Astrocyte of the cerebellum (primary cell): ENCODE measurements around the gene ZC3H7B.
"Not testable (repeated sequence)": the region's sequence is repeated elsewhere in the genome, so short reads cannot be mapped to it uniquely, and the experiment has no call there.

Source experiments
- DNase-seq: peaks from one replicate; pipeline ENCODE4 v3.0.0-alpha.2; 2011; ENCODE audit warnings: low read depth
- H3K4me3 ChIP-seq: 2 replicates; pipeline ENCODE4 v1.5.1; 2011; ENCODE audit warnings: mild to moderate bottlenecking, low read depth, low read length, moderate library complexity
- in situ Hi-C: cut with HindIII; loops from 2 replicates; pipeline ENCODE4 v1.10.0; 2017; ENCODE audit warnings: low sequenced_read_pairs
- TF ChIP-seq, protein P1 (sequence below): IDR thresholded peaks from 2 replicates; pipeline ENCODE4 v1.5.1; 2012; ENCODE audit warnings: low read length, low read depth, moderate library complexity, mild to moderate bottlenecking; ENCODE audit errors: missing control alignments

ZC3H7B gene

GRCh38 chr22:41301085-41302020 is at the start of gene ZC3H7B:
TSS of gene ZC3H7B (plus strand) at chr22:41301525. CDS start at chr22:41320661, 19,136 bp downstream.
- in situ Hi-C loops, result no loop called here
- TF ChIP-seq, protein P1, sequence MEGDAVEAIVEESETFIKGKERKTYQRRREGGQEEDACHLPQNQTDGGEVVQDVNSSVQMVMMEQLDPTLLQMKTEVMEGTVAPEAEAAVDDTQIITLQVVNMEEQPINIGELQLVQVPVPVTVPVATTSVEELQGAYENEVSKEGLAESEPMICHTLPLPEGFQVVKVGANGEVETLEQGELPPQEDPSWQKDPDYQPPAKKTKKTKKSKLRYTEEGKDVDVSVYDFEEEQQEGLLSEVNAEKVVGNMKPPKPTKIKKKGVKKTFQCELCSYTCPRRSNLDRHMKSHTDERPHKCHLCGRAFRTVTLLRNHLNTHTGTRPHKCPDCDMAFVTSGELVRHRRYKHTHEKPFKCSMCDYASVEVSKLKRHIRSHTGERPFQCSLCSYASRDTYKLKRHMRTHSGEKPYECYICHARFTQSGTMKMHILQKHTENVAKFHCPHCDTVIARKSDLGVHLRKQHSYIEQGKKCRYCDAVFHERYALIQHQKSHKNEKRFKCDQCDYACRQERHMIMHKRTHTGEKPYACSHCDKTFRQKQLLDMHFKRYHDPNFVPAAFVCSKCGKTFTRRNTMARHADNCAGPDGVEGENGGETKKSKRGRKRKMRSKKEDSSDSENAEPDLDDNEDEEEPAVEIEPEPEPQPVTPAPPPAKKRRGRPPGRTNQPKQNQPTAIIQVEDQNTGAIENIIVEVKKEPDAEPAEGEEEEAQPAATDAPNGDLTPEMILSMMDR, result peak; percentile 60
- peak; percentile 36 for DNase-seq
- peak within 1 kb of the TSS; percentile 75 for H3K4me3 ChIP-seq

- no peak for DNase-seq
- H3K4me3 ChIP-seq, result no peak overlapping the region
- TF ChIP-seq, protein P1, result no peak
- in situ Hi-C loops, result no loop called here
These were observed 49.0 kb upstream of the ZC3H7B start for GRCh38 chr22:41252365-41252764.

DNA sequence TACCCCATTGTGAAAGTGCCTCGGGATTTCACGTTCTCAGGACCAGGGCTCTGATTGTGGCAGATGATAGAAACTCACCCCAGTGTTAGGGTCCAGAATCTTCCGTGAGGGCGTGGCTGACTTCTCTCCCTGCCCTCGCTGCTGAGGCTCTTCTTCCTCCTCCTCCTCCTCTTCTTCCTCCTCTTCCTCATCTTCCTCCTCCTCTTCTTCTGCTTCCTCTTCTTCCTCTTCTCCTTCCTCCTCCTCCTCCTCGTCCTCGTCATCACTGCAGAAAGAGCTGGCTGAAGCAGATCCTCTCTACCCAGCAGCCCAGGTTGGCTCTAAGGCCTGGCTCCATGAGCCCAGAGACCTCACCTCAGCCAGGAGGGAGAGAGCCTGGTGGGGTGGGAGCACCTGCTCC is 47.1 kb upstream of the ZC3H7B start:
- no peak overlapping the region for H3K4me3 ChIP-seq
- TF ChIP-seq, protein P1, result no peak
- in situ Hi-C loops, result no loop called here
- no peak for DNase-seq

DNA sequence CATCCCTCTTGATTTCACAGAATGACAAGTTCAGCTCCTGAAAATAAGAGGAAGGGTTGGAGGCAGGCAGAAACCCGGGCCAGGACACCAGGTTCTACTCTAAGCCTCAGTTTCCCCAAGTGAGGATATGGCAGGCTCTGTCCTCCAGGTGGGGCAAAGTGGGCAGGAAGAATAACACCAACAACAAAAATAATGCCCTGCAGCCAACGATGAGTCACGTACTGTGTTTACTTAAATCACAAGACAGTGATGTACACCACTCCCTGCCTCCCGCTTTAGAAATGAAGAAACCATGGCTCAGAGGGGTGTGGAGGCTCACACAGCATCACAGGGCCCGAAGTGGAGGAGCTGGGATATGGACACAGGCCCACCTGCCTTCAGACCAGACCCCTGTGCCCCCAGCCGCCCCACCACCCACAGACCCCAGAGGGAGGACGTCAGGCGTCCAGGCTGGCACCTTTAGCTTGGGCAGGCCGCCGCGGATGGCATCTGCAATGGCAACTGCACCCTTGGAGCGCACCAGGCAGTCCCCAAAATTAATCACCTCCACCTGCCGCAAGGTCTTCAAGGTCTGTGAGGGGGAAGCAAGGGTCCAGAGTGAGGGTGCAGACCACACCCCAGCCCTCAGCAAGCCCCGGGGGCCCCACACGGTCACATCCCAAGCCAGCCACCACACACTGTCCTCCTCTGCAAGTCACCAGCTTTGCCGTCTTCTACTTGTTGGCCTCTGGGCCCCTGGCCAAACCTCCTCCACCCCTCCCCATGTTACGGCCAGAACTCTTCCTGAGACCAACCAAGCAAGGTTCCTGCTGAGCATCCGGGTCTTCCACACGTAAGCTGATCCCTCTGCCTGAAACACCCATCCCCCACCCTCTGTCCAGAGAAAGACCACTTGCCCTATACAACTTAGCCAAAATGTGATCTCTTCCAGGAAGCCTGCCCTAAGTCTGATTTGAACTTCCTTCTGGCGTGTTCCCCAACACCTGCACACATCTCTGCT is 44.8 kb upstream of the ZC3H7B start:
- H3K4me3 ChIP-seq, result no peak overlapping the region
- in situ Hi-C loops, result no loop called here
- TF ChIP-seq, protein P1, result peak; percentile 12
- peak; percentile 66 for DNase-seq

GRCh38 chr22:41257696-41258095 is 43.6 kb upstream of the ZC3H7B start:
- in situ Hi-C loops, result no loop called here
- TF ChIP-seq, protein P1, result no peak
- H3K4me3 ChIP-seq, result no peak overlapping the region
- no peak for DNase-seq

- DNase-seq, H3K4me3 ChIP-seq, in situ Hi-C loops: not testable (repeated sequence)
These were observed 41.6 kb upstream of the ZC3H7B start for GRCh38 chr22:41259756-41260155.
